Tibial nerve (tissue), 4 donors: ENCODE measurements around the gene DLG5.

Experiments used
- CTCF ChIP-seq, 5 experiments: fragments of 200-600 bp in 3 of 5; fragments of 450-650 bp in 2 of 5; sonication (generic) in 3 of 5; IDR thresholded peaks; one replicate each; pipeline ENCODE4 v1.5.1; 2016 to 2019; ENCODE audit warnings: antibody characterized with exemption in 5 of 5, mild to moderate bottlenecking in 3 of 5, moderate library complexity in 2 of 5
- EP300 ChIP-seq, 2 donors: sonication (generic); formaldehyde crosslinking; IDR thresholded peaks; one replicate each; pipeline ENCODE4 v1.6.1; 2017; ENCODE audit warnings: antibody characterized with exemption in 2 of 2, mild to moderate bottlenecking in 1 of 2
- POLR2A ChIP-seq, 2 donors: fragments of 450-650 bp; IDR thresholded peaks; one replicate each; pipeline ENCODE4 v1.6.1; 2017; ENCODE audit warnings: antibody characterized with exemption in 2 of 2, mild to moderate bottlenecking in 2 of 2, moderate library complexity in 2 of 2

- TF ChIP-seq EP300 (IDR thresholded peaks at IDR 0.05) (no peak), POLR2A (IDR thresholded peaks at IDR 0.05) (no peak), CTCF (IDR thresholded peaks at IDR 0.05) (no peak)
These were observed 144.9 kb downstream of the DLG5 start for GRCh38 chr10:77781451-77782327.
